GM21619 (cell line): ENCODE results near the gene STXBP4.

ENCODE experiments used
- ATAC-seq: cut with Tn5 transposase; IDR thresholded peaks from one replicate; pipeline ENCODE4 v1.9.1; 2021; ENCODE audit not compliant: unreplicated experiment

The STXBP4 gene

DNA sequence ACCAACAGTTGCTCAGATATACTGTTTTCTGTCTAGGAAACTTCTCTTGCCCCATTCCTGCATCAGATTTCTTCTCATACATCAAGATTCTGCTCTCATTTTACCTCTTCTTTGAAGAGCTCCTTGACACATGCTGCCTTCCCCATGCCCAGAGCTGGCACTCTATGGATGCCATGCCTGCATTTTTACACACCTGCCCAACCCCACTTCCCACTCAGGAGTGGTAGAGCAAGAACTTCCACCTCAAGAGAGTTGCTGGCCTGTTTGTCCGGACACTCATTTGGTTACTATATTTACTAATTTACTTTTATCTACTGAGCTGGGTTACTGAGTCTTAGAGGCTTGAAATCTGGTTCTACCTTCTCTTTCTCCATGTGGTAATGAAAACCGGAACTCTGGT is 197.9 kb downstream of the STXBP4 start:
- no peak for ATAC-seq

DNA sequence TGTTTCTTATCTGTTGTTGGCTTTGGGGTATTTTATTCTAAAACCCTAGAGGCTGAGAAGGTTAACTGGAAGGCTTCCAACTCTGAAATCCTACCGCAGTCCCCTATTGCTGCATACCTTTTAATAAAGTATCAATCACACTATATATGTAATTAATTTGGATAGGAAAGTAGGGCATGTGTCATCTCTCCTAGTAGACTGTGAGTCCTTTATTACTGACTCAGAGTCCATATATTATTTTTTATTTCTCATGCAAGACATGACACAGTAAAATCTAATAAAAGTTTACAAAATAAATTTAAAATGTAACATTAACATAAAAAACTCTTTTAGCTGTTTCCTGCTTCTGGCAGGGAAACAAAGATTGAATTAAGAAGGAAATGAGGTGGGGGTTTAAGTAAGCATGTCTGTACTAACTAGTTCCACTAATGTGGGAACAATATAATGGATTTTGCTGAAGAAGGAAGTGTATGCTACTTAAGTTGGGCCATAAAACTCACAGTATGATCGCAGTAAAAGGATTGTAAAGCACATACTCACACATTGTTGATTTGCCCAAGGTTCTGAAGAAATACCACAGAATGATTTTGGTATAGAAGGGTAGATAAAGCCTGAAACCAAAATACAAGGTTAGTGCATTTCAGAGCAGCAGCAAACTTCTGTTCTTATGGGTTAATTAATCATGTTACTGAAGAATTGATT is 198.6 kb downstream of the STXBP4 start:
- ATAC-seq, result no peak

DNA sequence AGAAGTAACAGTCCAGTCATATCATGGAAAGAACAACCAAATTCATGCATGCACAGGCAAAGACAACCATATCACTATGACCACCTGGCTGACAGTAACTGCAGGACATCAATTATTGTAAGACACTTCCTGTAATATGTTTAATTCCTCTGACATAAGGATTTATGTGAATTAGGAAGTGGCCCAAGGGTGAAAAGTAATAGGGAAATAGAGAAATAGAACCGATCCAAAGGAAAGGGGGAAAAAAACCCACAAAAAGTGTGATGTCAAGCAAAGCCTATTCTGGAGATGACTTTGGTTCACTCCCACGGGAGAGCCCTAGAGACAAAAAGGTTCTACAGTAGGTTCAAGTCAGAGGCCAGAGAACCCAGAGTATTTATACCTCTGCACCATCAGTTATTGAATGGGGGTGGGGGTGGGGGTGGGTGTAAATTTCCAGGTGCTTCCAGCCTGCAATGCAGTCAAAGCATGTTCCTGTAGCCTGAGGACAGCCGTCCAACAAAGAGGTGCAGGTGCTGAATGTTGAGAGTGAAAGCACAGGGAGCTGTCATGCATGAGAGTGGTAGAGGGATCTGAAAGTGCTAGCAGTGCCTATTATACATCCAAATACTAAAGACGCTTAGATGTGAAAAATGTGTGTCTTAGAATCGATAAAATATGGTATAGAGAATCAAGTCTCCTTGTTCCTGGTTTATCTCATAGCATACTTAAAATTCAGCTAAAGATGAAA is 200.6 kb downstream of the STXBP4 start:
- ATAC-seq, result peak; percentile 89

DNA sequence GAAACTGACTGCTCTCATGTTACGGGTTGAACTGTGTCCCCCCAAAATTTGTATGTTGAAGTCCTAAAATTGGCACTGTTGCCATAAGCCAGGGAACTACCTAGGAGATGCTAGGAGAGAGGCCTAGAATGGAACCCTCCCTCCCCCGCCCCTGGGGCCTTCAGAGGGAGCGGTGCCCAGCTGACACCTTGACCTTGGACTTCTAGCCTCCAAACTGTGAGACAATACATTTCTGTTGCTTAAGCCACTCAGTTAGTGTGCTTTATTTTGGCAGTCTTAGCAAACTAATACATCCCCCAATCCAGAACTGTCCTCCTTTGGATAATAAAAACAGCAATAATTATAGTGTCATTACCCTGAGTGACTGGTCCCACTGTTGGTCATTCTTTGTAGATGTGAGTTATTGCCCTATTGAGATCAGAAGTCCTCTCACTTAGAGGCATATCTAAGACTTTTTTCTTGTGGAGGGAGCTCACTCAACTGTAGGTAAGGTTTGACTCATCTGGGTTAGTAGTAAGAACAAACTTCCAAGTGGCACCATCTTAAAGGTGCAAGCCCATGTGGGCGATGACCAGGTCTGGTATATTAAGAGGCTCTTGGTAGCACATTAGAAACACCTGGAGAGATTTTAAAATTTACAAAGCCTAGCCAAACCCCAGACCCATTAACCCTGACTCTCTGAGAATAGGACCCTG is 203.2 kb downstream of the STXBP4 start:
- peak; percentile 19 for ATAC-seq

DNA sequence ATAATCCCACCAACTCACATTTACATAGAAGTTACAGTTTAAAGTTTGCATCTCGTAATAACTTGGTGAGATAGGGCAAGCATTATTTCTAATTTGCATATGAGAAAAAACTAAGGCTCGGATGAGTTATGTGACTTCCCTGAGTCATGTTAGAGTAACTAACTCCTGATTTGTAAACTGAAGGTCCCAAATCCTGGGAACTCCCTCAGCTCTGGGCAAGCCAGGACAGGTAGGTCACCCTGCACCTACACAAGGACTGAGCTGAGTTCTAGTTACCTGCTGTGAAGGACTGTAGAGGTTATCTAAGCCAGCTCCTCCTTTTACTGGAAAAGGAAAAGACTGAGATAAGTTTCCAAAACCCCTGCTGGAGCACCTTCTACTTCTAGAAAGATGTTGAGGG is 204.0 kb downstream of the STXBP4 start:
- peak; percentile 19 for ATAC-seq

DNA sequence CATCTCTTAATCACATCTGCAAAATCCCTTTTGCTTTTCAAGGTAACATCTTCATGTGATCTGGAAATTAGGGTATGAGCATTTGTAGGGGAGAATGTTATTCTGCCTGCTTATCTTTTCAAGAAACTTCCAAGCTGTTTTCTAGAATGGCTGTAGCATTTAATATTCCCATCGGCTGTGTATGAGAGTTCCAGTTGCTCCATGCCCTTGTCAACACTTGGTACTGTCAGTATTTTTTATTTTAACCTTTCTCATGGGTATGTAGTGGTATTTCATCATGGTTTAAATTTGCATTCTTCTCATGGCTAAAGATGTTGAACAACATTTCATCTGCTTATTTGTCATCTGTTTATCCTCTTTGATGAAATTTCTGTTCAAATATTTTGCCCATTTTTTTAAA is 205.6 kb downstream of the STXBP4 start:
- no peak for ATAC-seq

DNA sequence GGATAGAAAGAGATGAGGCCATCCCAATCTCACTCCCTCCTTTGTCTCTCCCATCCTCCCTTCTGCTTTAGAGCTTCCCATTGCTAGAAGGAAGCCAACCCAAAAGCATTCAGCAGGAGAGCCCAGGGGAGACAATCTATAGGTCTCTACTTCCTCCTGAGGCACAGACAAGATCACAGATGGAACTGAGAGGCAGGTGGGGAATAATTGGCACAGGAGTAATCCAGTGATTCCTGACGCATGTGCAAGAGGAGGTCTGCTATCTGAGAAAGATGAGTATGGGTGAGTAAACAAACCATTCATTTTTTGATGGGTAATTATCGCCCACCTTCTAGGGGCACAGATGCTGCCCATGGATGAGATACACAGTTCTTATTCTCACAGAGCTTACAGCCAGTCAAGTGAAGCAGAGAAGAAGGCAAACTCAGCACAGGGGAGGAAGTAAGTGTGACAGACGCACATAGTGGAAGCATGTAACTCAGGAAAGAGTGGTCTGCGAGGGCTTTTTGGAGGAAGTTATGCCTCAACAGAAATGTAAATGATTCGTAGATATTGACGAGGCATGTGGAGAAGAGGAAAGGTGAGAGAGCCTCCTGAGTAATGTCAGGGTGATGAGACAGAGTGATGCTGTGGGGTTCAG is 207.3 kb downstream of the STXBP4 start:
- peak; percentile 42 for ATAC-seq

GRCh38 chr17:55177159-55177854 is 208.7 kb downstream of the STXBP4 start:
- no peak for ATAC-seq

DNA sequence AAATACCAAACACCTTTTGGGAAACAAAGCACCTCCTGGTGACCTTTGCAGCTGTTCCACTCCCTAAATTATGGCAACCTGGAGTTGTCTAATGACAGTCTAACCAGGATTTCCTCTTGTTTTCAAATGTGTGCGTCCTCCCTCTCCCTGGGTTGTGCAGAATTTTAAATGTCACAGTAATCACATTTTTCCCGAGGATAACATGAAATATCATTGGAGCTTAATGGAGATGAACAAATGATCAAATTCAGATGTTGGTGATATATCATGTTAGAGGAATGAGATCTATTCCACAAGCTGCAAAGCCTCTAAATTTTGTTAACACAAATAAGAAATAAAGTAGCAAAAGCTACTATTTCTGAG is 209.3 kb downstream of the STXBP4 start:
- no peak for ATAC-seq

- ATAC-seq, result no peak
These were observed 218.6 kb downstream of the STXBP4 start for GRCh38 chr17:55186937-55187770.

- ATAC-seq, result peak; percentile 67
These were observed 222.2 kb downstream of the STXBP4 start for GRCh38 chr17:55190748-55191147.

DNA sequence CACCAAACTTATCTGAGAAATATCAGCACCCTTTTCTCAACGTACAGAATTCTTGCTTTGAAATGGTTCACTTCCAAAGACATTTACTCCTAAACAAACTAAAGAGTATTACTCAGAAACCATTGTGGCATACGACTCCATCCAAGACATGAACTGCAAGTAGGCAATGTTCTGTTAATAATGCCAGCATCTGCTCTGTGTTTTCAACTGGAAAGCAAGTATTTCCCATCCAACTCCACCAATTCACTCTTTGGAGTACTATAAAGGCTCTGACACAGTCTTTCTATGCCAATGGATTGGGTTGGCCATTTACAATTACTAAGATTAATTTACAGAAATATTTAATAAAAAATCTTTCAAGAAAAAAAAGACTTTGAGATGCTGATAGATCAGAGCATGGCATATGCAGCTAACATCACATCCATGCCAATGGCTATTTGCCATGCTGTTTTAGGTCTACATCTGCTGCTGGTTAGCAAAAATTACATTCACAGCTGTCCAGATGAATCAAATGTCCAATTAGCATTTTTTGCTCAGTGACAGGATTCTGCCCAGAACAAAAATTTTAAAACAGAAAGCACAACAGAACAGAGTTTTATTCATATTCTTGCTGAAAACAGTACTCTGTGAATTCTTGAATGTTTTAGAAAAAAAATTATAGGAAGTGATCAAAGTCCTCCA is 230.3 kb downstream of the STXBP4 start:
- ATAC-seq, result no peak

GRCh38 chr17:55200904-55201303 is 232.3 kb downstream of the STXBP4 start:
- ATAC-seq, result no peak

DNA sequence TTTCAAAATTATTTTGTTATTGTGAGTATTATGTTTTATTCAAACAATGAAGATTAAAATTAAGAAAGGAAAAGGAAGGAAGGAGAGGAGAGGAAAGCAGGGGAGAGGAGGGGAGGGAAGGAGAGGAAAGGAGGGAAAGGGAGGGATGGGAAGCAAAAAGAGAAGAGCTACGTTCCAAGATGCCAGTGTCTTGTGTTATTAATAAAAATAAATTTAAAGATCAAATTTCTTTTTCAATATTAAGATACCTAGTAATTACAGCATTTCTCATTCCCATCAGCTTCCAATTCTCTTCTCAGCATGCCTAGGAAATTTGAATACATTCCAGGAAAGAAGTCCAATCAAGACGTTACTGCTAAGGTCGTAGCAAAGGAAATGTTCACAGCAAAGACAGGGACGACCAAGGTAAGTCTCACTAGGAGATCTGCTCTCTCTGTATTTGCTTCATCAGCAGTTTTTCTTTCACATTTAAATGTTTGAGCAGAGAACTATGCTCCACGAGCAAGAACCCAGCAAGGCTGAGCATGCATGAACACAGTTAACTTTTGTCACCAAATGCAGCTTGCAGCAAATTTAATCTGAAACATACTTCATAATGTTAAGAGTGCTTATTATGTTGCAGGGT is 232.9 kb downstream of the STXBP4 start:
- no peak for ATAC-seq

GRCh38 chr17:55202896-55203295 is 234.3 kb downstream of the STXBP4 start:
- ATAC-seq, result no peak

- ATAC-seq, result no peak
These were observed 239.7 kb downstream of the STXBP4 start for GRCh38 chr17:55208078-55208812.

DNA sequence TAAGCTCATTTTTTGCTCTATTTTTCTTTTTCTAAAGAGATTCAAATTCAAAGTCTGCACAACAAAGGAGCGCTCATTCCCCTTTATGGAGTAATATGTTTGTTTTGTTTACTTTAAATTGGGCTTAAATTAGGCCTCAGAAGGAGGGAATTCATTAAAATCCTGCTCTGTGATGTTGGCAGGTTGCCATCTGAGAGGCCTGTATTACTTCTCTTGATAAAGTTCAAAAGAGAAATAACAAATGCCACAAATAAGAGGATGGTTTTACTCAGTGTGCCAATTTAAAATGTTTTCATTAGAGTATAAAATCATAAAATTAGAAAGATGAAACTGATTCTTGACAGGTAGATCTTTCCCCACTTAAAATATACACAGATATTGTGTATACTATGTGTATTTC is 241.7 kb downstream of the STXBP4 start:
- no peak for ATAC-seq

DNA sequence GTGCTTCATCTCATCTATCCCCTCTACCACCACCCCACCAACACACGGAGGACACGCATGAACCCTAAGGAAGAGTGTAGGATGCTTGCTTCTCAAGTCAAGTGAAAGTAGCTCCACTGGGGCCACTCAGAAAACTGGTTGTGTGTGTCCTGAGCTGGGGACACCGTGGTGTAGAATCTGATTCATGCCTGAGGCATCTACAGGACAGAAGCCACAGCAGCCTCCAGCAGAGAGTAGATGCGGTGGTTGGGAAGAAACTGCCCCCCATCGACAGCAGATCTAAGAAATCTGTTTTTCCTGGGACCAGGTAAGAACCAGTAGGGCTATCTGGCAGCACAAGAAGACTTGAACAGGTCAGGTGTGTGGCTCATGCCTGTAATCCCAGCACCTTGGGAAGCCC is 244.3 kb downstream of the STXBP4 start:
- no peak for ATAC-seq
